CD14-positive monocyte (primary cell): ENCODE data around the gene C8B. TPM values are rescaled to one million over a fixed set of nuclear protein-coding genes. Genes with fewer than 3 reads are reported as not detected.

Experiments
- DNase-seq, 3 donors: peaks; one replicate each; pipeline ENCODE4 v3.0.0-alpha.2; 2011 to 2022
- H2AFZ ChIP-seq: 2 replicates; pipeline ENCODE4 v1.6.0; 2012; ENCODE audit warnings: mild to moderate bottlenecking, low read depth, low read length, inconsistent platforms; ENCODE audit not compliant: insufficient read depth, poor library complexity, severe bottlenecking
- H3K27ac ChIP-seq, 2 donors: 1 replicate in 1 of 2; 2 replicates in 1 of 2; pipeline ENCODE4 v1.5.1; 2012 to 2013; ENCODE audit warnings: low read length in 2 of 2, control low read depth in 1 of 2, inconsistent platforms in 1 of 2, low read depth in 1 of 2, mild to moderate bottlenecking in 1 of 2
- H3K27me3 ChIP-seq, 2 donors: one replicate each; pipeline versions ENCODE4 v1.6.0 to v1.6.1; 2011 to 2013; ENCODE audit warnings: low read length in 2 of 2; ENCODE audit not compliant: control insufficient read depth in 2 of 2, insufficient read depth in 2 of 2
- H3K36me3 ChIP-seq, 2 donors: replicated peaks in 1 of 2; 1 replicate in 1 of 2; 2 replicates in 1 of 2; pipeline versions ENCODE4 v1.5.1 to v1.6.1; 2012 to 2013; ENCODE audit warnings: low read length in 2 of 2, control low read depth in 1 of 2, inconsistent platforms in 1 of 2, mild to moderate bottlenecking in 1 of 2; ENCODE audit not compliant: insufficient read depth in 2 of 2, control insufficient read depth in 1 of 2
- H3K4me1 ChIP-seq, 2 donors: 1 replicate in 1 of 2; 2 replicates in 1 of 2; pipeline versions ENCODE4 v1.5.1 to v1.6.1; 2012 to 2013; ENCODE audit warnings: low read length in 2 of 2, control low read depth in 1 of 2, inconsistent platforms in 1 of 2, mild to moderate bottlenecking in 1 of 2, moderate library complexity in 1 of 2; ENCODE audit not compliant: insufficient read depth in 2 of 2, control insufficient read depth in 1 of 2
- H3K4me2 ChIP-seq: replicated peaks from 2 replicates; pipeline ENCODE3; 2012; ENCODE audit warnings: low read length, moderate library complexity, mild to moderate bottlenecking; ENCODE audit not compliant: poor library complexity, severe bottlenecking; ENCODE audit errors: extremely low read depth
- H3K4me3 ChIP-seq, 3 experiments: fragments of 200-600 bp in 1 of 3; sonication (generic) in 1 of 3; replicated peaks in 1 of 3; 1 replicate in 2 of 3; 2 replicates in 1 of 3; pipeline ENCODE4 v1.5.1; 2011 to 2013; ENCODE audit warnings: low read length in 3 of 3, mild to moderate bottlenecking in 3 of 3, control low read depth in 2 of 3, low read depth in 2 of 3, inconsistent platforms in 1 of 3, moderate library complexity in 1 of 3
- H3K79me2 ChIP-seq: 2 replicates; pipeline ENCODE4 v1.6.0; 2012; ENCODE audit warnings: mild to moderate bottlenecking, control low read depth, inconsistent platforms, low read length, moderate library complexity; ENCODE audit not compliant: insufficient read depth
- H3K9ac ChIP-seq: 2 replicates; pipeline ENCODE4 v1.6.0; 2017; ENCODE audit warnings: low read length, mild to moderate bottlenecking; ENCODE audit not compliant: insufficient read depth, poor library complexity, severe bottlenecking
- H3K9me3 ChIP-seq, 2 donors: replicated peaks in 1 of 2; 1 replicate in 1 of 2; 2 replicates in 1 of 2; pipeline versions ENCODE4 v1.5.1 to v1.6.1; 2012 to 2013; ENCODE audit warnings: low read length in 2 of 2, control low read depth in 1 of 2; ENCODE audit not compliant: control insufficient read depth in 1 of 2, insufficient read depth in 1 of 2
- H4K20me1 ChIP-seq: 2 replicates; pipeline ENCODE4 v1.6.0; 2012; ENCODE audit warnings: mild to moderate bottlenecking, low read length, control low read depth, moderate library complexity; ENCODE audit not compliant: insufficient read depth
- H3K27ac Mint-ChIP-seq, 7 donors: one replicate each; pipeline ENCODE4 v1.8.0; 2020; ENCODE audit warnings: mild to moderate bottlenecking in 7 of 7, mixed read lengths in 7 of 7, moderate library complexity in 6 of 7, inconsistent platforms in 2 of 7
- H3K27me3 Mint-ChIP-seq, 3 donors: one replicate each; pipeline ENCODE4 v1.8.0; 2021 to 2022; ENCODE audit warnings: low read depth in 3 of 3, mild to moderate bottlenecking in 3 of 3, mixed read lengths in 3 of 3, moderate library complexity in 3 of 3, inconsistent platforms in 1 of 3
- H3K36me3 Mint-ChIP-seq, 2 donors: one replicate each; pipeline ENCODE4 v1.8.0; 2020; ENCODE audit warnings: mixed read lengths in 2 of 2, inconsistent platforms in 1 of 2, mild to moderate bottlenecking in 1 of 2
- H3K4me1 Mint-ChIP-seq: one replicate; pipeline ENCODE4 v1.8.0; 2020; ENCODE audit warnings: mild to moderate bottlenecking, mixed read lengths
- H3K4me3 Mint-ChIP-seq, 2 donors: one replicate each; pipeline ENCODE4 v1.8.0; 2020; ENCODE audit warnings: mild to moderate bottlenecking in 2 of 2, mixed read lengths in 2 of 2, moderate library complexity in 1 of 2
- H3K9me3 Mint-ChIP-seq, 7 donors: one replicate each; pipeline ENCODE4 v1.8.0; 2020 to 2022; ENCODE audit warnings: mixed read lengths in 7 of 7, mild to moderate bottlenecking in 6 of 7, moderate library complexity in 6 of 7, inconsistent platforms in 2 of 7
- CTCF ChIP-seq: fragments of 200-600 bp; IDR thresholded peaks from one replicate; pipeline ENCODE4 v1.8.0; 2022; ENCODE audit warnings: antibody characterized with exemption, mild to moderate bottlenecking
- WGBS: methylation state at CpG from one replicate; pipeline ENCODE4 v1.1.5; 2013; ENCODE audit warnings: missing lambda C conversion rate; ENCODE audit not compliant: insufficient coverage; 5-methylcytosine and 5-hydroxymethylcytosine counted together
- intact Hi-C, 2 donors: fragments of 100-400 bp; cut with micrococcal nuclease; formaldehyde crosslinking; loops; one replicate each; pipeline versions ENCODE4 v1.15.0 to v1.15.1; 2023
- polyA plus RNA-seq, 3 donors: library from polyadenylated mRNA; depleted of rRNA in 1 of 3; unstranded in 2 of 3; stranded (reverse) in 1 of 3; fragments of 300-500 nt in 2 of 3; fragments of >200 nt in 1 of 3; fragmentation: Illumina TruSeq in 2 of 3; gene quantifications; 1 replicate in 2 of 3; 2 replicates in 1 of 3; pipeline ENCODE4 v1.2.3, GENCODE V29; 2012 to 2021

The C8B gene
- polyA plus RNA-seq, 3 donors: not detected

- TF ChIP-seq CTCF: no peak
- WGBS: 100% methylated on average over 1 of the region's 4 CpGs
- H3K27ac Mint-ChIP-seq: no peak overlapping the region
Observed at GRCh38 chr1:56995414-56996100, 29.7 kb upstream of the C8B start.

GRCh38 chr1:56993475-56993874 is 27.7 kb upstream of the C8B start:
- no peaks in the 10 kb centered on the region for H3K4me1 ChIP-seq
- H3K4me3 ChIP-seq: no peak overlapping the region
- no peaks in the 10 kb centered on the region for H3K9me3 Mint-ChIP-seq
- H3K9me3 ChIP-seq: no peaks in the 10 kb centered on the region
- intact Hi-C loops: no loop called here
- H3K79me2 ChIP-seq: no peaks in the 10 kb centered on the region
- H3K27ac Mint-ChIP-seq: no peak overlapping the region
- no peaks in the 10 kb centered on the region for H3K36me3 Mint-ChIP-seq
- H3K9ac ChIP-seq: no peak overlapping the region
- H3K4me3 Mint-ChIP-seq: no peak overlapping the region
- H3K27me3 ChIP-seq: no peaks in the 10 kb centered on the region
- no peak overlapping the region for H3K4me2 ChIP-seq
- H3K4me1 Mint-ChIP-seq: no peaks in the 10 kb centered on the region
- no peaks in the 10 kb centered on the region for H3K27me3 Mint-ChIP-seq
- H2AFZ ChIP-seq: no peak overlapping the region
- H4K20me1 ChIP-seq: no peaks in the 10 kb centered on the region
- no peak for DNase-seq
- no peak for TF ChIP-seq CTCF
- H3K27ac ChIP-seq: no peak overlapping the region
- H3K36me3 ChIP-seq: no peaks in the 10 kb centered on the region
- no CpG with 5 or more reads among the region's 5 CpGs for WGBS

More at GRCh38 chr1:56995414-56996100, 29.7 kb upstream of the C8B start:
- no peak overlapping the region for H3K4me3 ChIP-seq
- intact Hi-C loops: no loop called here
- Mint-ChIP-seq H3K36me3 (no peaks in the 10 kb centered on the region), H3K4me3 (no peak overlapping the region), H3K27me3 (no peaks in the 10 kb centered on the region), H3K4me1 (no peaks in the 10 kb centered on the region), H3K9me3 (peaks cover 0 to 3% (median 1%) of the 10 kb centered on the region in 7 donors)
- H3K9me3 ChIP-seq: no peaks in the 10 kb centered on the region
- no peak overlapping the region for H2AFZ ChIP-seq
- no peaks in the 10 kb centered on the region for H3K36me3 ChIP-seq
- no peaks in the 10 kb centered on the region for H3K4me1 ChIP-seq
- H4K20me1 ChIP-seq: no peaks in the 10 kb centered on the region
- no peaks in the 10 kb centered on the region for H3K79me2 ChIP-seq
- H3K27me3 ChIP-seq: no peaks in the 10 kb centered on the region
- no peak for DNase-seq
- H3K9ac ChIP-seq: no peak overlapping the region
- no peak overlapping the region for H3K27ac ChIP-seq
- no peak overlapping the region for H3K4me2 ChIP-seq
